Measurements from ENCODE around the gene SETD9.
A peak's percentile ranks its signal among the peaks of the same experiment; 100 is the strongest.

The SETD9 gene, protein sequence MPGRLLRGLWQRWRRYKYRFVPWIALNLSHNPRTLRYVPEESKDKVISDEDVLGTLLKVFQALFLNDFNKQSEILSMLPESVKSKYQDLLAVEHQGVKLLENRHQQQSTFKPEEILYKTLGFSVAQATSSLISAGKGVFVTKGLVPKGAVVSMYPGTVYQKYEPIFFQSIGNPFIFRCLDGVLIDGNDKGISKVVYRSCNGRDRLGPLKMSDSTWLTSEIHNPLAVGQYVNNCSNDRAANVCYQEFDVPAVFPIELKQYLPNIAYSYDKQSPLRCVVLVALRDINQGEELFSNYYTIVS

DNA sequence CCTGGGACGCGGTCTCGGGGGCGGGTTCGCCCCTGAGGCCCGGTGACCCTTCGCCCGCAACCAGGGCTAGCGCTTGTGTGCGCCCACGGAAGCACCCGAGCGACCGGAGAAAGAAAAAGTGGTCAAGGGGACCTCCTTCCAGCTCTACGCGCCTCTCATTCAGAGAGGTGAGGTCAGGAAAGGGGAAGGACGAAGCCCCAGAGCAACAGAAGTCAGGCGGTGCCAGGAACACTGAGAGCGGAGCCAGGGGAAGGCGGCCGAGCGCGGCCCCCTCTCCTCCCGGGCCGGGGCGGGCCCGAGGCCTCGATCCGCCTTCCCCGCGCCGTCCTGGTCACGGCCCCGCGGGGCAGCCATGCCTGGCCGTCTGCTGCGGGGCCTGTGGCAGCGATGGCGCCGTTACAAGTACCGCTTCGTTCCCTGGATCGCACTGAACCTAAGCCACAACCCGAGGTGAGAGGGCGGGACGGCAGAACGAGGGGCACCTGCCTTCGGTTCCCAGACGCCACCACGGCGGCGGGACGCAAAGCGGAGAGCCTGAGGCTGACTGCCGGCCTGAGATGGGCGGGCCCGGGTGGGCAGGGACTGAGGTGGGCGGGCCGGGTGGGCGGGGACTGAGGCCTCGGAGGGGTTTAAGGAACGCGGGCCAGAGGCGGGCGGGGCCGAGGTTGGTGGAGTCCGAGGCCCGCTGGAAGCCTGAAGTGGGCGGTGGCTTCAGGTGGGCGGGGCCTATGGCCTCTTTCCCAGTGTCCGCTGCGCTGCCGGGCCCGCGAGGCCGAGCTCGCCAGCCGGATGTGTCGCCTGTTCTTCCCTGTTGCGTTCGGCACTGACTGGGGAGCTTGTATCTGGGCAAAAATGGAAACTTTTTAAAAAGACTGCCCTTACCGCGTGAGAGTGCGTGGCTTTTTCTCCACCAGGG, at the start of gene SETD9:
Gene SETD9 (plus strand): TSS at position 303 of the 916 bp plus-strand sequence. CDS start 50 bp downstream, at position 353.
- peak; percentile 94 for DNase-seq

DNA sequence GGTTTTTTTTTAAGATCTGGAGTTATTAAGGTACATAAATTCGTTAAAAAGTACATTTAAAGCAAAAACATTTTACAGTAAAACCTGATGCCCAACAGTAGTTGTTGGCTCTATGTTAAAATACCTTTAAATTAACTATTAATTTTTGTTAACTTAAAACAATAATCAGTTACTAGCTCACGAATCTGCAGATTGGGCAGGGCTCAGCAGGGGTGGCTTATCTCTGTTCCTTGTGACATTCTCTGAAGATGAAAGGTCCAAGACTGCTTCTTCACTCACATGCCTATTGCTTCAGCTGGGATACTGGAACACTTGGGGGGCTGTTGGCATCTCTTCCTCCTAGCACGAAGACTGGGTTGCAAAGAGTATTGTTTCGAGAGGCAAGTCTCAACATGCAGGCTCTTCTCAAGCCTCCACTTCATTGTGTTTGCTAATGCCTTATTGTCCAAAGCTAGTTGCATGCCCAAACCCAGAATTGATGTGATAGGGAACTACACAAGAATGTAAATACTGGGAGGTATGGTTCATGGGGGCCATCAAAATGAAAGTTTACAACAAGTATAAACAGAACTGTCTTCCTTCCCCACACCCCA, 47.4 kb upstream of the SETD9 start:
- no peak for DNase-seq

DNA sequence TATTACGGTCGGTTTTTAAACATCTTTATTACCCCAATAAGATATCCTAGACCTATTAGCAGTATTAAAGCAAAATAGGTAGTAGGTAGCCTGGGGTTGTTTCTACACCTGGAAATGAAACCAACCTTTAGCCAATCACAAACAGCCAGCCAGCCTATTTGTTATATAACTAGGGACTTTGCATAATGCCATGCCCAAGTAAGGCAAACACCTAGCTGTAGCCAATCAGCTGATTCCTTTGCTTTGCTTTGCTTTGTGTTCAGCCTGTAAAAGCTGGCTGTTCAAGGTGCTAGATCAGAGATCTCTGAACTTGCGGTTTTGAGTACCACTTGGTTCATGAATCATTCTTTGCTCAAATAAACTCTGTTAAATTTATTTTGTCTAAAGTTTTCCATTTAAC, 46.5 kb upstream of the SETD9 start:
- no peak for DNase-seq

DNA sequence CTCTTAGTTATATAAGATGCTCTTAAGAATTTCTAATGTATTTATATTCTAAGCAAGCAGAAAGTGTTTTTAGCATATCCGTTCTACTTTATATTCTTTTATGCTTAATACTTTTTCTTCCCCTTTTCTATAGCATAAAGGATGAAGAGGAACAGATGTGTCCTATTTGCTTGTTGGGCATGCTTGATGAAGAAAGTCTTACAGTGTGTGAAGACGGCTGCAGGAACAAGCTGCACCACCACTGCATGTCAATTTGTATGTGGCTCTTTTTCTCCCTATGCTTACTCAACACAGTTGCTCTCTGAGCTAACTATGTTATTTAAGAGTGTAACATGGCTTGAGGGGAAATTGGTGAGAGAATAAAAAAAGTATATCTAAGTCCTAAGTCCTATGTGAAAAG, 37.6 kb upstream of the SETD9 start:
- DNase-seq = no peak

DNA sequence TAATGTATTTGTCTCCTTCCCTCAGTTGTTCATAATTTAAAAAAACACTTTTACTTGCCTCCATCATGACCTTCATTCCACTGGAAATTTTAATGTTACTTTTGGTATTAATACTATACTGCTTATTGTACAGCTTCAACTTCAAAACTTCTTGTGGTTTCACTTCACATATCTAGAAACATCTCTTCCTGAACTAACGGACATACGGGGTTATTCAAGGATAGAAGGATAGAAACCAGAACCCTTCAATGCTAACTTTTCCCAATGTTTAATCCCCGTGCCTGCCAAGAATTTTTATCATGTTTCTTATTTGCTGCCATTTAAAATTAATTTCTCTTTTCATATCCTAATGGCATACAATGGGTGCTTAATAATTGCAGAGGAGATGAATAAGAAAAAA, 36.3 kb upstream of the SETD9 start:
- DNase-seq = no peak

DNA sequence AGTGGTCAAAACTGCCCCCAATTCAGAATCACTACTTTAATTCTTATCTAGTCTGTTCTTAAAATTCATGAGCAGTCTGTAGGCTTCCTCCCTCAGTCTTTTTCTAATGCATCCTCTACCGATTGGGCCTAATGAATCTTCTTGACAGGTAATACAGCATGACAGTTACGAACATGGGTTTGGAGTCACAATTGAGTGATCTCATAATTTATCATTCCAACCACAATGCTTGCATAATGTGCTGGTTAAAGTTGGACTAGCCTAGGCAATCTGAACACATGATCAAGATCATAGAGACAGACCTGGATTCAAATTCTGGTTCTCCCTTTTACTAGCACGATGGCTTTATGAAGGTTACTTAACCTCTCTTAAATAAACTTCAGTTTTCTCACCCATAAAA, 33.1 kb upstream of the SETD9 start:
- DNase-seq = no peak

DNA sequence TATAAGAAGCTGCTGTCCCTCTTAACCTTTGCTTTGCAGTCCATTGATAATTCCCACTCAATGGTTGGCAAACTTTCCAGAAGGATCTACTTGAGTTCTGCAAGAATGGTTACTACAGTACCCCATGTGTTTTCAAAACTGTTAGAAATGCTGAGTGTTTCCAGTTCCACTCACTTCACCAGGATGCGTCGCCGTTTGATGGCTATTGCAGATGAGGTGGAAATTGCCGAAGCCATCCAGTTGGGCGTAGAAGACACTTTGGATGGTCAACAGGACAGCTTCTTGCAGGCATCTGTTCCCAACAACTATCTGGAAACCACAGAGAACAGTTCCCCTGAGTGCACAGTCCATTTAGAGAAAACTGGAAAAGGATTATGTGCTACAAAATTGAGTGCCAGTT, 27.8 kb upstream of the SETD9 start:
- no peak for DNase-seq

DNA sequence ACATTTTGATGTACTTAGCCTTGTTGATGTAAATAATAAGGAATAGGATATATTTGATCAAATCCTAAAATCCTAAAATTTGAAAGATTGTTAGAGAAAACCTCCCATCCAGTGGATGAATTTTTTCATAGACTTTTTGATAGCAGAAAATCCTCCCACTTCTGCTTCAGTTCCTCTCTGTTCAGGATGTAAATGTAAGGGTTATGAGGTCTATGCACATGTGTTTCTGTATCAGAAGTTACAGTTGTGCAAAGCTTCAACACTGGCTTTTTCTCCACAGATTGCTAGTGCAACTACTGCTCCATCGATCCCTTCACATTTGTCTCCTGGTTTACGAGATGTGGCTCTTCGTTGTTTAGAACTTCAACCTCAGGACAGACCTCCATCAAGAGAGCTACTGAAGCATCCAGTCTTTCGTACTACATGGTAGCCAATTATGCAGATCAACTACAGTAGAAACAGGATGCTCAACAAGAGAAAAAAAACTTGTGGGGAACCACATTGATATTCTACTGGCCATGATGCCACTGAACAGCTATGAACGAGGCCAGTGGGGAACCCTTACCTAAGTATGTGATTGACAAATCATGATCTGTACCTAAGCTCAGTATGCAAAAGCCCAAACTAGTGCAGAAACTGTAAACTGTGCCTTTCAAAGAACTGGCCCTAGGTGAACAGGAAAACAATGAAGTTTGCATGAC, 16.0 kb upstream of the SETD9 start:
- no peak for DNase-seq

DNA sequence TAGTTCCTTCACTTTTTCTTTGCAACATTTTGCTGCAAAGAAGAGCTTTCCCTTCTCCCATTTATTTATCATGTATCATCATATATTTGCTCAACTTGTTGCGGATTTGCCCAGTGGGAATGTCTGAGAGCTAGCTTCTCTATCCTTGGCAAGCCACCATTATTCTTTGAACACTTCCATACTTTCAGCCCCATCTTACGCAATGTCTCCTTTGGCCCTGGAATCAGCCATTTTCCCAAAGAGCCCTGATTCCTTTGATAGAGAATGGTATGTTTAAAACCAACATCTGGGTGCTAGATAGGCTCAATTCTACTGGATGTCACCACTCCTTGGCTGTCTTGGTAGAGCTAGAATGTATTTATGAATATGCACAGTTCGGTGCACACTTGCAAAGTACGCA, 12.6 kb upstream of the SETD9 start:
- DNase-seq = no peak

DNA sequence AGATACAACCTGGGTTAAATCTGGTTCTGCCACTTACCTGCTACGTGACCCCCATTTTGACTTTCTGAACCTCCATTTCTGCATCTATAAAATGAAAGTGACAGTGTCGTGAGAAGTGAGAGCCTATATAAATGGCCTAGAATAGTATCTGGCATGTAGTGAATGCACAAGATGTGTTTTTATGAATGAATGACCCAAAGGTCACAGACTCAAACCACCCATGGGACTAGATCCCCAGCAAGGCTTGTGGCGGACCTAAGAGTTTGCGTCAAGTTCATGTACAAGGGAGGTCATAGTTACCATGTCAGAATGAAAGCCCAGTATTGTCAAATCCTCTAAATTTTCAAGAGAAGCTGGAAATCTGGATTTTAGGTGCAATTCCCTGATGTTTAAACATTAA, 11.2 kb upstream of the SETD9 start:
- DNase-seq = no peak

DNA sequence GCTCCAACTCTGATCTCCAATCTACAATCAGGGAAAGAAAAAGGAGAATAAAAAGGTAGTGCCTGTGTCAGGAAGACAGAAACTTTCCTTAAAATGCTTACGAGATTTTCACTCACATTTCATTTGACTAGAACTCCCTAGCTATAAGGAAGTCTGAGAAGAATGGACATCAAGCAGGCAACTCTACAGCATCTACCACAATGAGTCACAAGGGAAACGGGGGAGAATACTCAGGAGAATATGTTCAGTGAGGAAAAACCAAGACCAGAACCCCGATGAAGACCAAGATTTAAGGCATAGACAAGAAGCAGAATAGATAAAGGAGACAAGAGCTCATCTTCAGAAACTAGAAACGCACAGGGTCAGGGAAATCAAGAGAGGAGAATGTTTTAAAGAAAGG, 9.0 kb upstream of the SETD9 start:
- DNase-seq = no peak

DNA sequence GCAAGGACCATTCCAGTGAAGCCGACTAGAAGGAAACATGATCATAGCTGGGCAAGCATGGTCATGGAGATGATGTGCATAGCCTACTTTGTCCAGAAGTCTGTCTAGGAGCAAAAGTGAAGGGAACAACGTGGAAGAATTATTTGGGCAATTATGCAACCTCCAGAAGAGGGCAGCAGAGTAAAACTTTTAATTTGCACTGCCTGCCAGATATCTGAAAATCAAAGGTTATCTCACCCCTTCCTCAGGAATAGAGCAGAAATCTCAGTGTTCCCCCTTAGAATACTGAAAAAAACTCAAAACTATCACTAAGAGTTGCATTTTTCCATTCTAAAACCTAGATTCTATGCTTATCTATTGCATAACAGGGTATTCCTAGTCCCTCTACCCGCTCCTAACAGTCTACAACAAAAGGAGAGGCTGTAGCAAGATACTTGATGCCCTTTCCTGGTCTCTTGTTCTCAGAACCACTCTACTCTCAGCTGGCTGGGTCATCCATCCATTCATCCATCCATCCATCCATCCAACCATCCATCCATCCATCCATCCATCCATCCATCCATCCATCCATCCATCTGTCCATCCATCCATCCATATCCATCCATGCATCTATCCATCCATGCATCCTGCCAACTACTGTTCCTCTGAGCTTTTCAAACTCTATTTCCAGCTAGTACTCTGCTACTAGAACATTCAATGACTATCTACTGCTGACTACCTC, 8.4 kb upstream of the SETD9 start:
- peak; percentile 32 for DNase-seq

DNA sequence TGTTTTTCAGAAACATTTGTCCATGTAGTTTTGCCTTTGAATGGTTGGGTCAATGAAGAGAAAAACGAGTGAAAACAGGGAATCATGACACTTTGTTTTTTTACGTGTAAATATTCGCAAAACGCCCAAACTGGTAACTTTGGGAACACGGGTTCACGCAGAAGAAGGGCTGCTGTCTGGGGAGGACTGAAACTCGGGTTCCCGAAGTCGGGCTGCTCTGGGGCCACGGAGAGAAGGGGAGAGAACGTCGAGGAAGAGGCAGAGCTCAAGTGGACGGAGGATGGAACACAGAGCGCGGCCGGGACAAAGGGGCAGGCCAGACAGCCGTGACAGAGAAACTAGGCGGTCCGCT, 478 bp upstream of the SETD9 start:
- peak; percentile 43 for DNase-seq

DNA sequence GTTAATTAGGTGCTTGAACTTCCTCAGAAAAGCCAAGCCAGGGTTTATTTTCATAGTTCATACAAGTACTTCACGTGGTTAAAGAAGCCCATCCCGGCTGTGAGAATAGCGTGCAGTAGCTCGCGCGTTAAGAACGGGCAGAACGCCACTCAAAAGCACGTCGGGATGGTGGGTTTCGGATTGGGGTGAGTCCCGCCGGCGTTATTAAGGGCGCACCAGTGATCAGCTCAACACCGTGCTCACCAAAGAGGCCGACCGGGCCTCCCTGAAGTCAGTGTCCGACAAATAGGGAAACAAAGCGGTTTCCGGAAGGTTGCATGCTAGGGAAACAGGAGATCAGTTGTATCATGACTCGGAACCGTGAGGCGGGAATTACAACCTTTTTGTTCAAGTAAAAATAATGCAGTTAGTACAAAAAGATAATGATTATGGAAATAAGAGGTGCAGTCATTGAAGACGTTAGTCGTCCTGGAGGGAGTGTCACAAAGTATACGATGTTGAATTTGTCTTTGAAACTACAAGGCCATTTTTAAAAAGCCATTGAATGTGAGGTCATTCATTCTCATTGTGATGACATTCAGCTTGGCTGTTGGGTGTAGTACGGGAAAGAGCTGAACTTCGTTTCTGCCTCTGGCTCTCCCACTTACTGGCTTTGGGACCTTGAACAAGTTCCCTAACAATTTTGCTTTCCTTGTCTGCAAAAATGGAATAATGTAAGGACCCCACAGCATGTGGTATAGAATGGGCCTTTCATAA, 992 bp downstream of the SETD9 start:
- peak; percentile 64 for DNase-seq

DNA sequence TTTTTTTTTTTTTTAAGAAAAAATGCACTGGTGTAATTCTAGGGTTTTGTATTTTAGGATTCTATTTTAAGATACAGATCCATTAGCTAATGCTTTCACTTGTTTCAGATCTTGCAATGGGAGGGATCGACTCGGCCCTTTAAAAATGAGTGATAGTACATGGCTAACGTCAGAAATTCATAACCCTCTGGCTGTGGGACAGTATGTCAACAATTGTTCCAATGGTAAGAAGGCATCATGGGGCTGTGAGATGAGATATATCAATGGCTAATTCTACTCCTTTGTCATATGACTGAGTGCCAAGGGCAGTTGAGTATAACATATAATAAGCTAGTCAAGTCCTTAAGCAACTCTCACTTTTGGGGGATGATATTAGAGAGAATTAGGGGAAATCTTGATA, 4.4 kb downstream of the SETD9 start:
- DNase-seq = no peak

DNA sequence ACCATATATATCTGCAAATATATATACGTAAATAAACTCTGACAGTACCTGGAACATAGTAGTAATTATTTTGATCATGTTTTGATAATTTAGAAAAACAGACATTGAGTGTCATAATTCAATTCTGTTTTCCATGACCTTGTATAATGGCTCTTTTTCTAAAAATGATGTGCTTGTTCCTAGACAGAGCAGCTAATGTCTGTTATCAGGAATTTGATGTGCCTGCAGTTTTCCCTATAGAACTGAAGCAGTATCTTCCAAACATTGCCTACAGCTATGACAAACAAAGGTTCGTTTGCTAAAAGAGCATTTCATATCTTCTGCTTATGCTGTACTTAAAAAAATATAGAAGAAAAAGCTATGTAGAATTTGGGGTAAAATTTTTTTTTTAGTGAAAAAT, 5.3 kb downstream of the SETD9 start:
- DNase-seq = no peak

DNA sequence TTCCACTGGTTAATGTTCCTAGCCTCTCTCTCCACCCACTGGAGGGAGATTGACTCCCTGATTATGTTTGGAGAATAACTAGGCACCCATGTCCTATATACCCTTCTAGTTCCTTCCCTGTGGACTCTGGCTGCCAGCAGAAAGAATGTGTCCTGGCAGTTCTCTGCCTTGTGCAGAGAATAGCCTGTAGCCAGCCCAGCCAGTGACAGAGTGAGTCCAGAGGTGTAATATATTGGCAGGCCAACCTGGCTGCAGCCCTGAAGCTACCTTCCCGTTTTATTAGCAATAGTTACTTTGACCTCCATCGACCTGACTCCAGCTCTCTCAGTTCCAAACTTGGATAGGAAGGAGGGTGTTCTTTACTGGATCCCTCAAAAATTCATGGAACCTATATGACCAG, 8.1 kb downstream of the SETD9 start:
- DNase-seq = no peak

DNA sequence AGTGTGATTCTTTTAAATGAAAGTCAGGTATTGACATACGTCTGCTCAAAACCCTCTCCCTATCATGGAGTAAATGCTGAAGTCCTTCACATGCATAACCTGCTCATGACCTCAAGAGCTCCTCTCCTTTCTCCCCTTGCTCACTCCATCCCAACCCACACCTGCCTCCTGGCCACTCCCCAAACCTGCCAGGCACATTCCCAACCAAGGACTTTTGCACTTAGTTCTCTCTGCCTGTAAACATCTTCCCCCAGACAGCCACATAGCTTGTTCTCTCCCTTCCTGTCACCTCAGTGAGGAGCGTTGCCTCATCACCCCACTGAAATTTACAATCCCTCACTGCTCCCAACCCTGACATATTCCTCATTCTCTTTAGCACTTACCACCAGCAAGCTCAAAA, 8.7 kb downstream of the SETD9 start:
- DNase-seq = no peak

DNA sequence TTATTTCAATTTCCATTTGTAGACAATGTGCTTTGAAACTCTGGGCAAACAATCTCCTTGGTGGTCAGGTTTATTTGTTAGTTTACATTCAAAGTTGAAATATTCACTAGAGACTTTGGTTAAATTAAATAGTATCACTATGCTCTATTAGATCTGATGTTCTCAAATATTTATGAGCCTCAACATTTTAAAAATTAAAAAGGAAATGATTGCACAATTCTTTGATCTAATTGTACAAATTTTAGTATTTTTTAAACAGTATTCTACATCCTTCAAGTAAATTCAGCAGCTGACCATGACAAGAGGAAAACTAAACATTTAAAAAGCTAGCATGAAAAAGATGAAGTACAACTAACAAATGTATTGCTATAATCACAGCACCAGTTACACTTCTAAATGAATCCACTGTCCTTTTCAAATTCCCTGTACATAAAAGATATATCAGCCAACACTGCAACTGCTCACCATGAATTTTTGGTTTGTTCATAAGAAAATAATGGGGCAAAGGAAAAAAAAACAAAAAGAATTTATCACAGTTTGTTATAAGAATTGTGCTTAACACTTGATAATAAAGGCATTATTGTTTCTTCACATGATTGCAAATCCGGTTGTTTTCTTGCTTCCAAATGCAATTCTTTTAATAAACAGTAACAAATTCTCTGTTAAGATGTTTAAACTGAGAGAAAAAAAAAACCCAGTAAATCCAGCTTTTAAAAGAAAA, 10.7 kb downstream of the SETD9 start:
- no peak for DNase-seq

DNA sequence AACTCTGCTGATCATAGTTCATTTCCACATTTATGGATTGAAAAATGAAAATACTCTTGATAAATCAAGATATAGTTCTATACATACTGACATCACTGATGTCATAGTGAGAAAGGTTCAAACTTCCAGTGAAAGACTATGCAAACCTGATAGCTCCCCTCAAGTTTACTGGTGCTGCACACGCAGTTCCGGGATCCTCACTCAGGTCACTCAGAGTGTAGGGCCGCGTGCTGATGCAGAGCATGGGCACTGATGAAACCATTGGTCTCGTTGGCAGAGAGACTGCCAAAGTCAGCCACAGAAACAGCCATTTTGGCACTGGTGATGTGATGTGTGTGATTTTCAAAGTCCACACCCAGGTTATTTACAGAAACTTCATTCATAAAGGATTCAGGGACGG, 13.5 kb downstream of the SETD9 start:
- no peak for DNase-seq

DNA sequence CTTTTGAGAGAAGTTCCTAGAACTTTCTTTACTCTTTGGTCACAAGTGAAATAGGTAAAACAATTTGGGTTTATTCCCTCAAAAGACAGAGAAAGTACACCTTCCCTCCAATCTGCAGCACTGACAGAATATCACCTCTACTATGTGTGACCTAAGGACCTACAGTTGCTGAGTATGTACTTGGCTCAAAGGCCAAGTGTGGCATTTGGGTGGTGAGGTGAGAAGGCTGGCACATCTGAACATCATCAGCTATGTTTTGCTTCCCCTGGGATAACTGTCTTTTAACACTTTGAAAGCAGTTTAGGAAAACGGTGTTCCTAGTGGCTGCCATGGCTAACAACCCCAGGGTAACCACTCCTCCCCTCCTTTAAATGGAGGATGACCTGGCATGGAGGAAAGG, 24.9 kb downstream of the SETD9 start:
- no peak for DNase-seq
